Glutamatergic neuron (in vitro differentiated cells): ENCODE measurements around the gene ABCA2. TPM values are rescaled to one million over a fixed set of nuclear protein-coding genes. Genes with fewer than 3 reads are reported as not detected.
"Not testable (repeated sequence)": the region's sequence is repeated elsewhere in the genome, so short reads cannot be mapped to it uniquely, and the experiment has no call there.

ENCODE experiments used
- DNase-seq: peaks from one replicate; pipeline ENCODE4 v3.0.0; 2022
- H3K27ac Mint-ChIP-seq: one replicate; pipeline ENCODE4 v1.8.0; 2020; ENCODE audit warnings: mild to moderate bottlenecking, mixed read lengths, inconsistent platforms; ENCODE audit not compliant: unreplicated experiment
- H3K27me3 Mint-ChIP-seq: one replicate; pipeline ENCODE4 v1.8.0; 2020; ENCODE audit warnings: mild to moderate bottlenecking, moderate library complexity, mixed read lengths, inconsistent platforms; ENCODE audit not compliant: unreplicated experiment
- H3K36me3 Mint-ChIP-seq: one replicate; pipeline ENCODE4 v1.8.0; 2020; ENCODE audit warnings: mild to moderate bottlenecking, mixed read lengths, inconsistent platforms; ENCODE audit not compliant: unreplicated experiment
- H3K4me1 Mint-ChIP-seq: one replicate; pipeline ENCODE4 v1.8.0; 2020; ENCODE audit warnings: mild to moderate bottlenecking, low read depth, mixed read lengths, inconsistent platforms; ENCODE audit not compliant: unreplicated experiment
- H3K4me3 Mint-ChIP-seq: one replicate; pipeline ENCODE4 v1.8.0; 2020; ENCODE audit warnings: mild to moderate bottlenecking, mixed read lengths, inconsistent platforms; ENCODE audit not compliant: unreplicated experiment
- H3K9me3 Mint-ChIP-seq: one replicate; pipeline ENCODE4 v1.8.0; 2020; ENCODE audit warnings: mild to moderate bottlenecking, moderate library complexity, mixed read lengths, inconsistent platforms; ENCODE audit not compliant: unreplicated experiment
- total RNA-seq: library from RNA; stranded (reverse); fragmentation: NEBNext Ultra II Directional; extraction: Animal tissue kit (Norgen Biotek cat#: 25700); gene quantifications from one replicate; pipeline ENCODE4 v1.2.1, GENCODE V29; 2021; ENCODE audit not compliant: unreplicated experiment
- TF ChIP-seq, protein P1 (sequence below): fragments of 200-600 bp; sonication (generic); IDR thresholded peaks from one replicate; pipeline ENCODE4 v1.5.0; 2021; ENCODE audit not compliant: partially characterized antibody, unreplicated experiment

Gene ABCA2
- total RNA-seq, 1 donor from 2014 or later, result 70.7 TPM

DNA sequence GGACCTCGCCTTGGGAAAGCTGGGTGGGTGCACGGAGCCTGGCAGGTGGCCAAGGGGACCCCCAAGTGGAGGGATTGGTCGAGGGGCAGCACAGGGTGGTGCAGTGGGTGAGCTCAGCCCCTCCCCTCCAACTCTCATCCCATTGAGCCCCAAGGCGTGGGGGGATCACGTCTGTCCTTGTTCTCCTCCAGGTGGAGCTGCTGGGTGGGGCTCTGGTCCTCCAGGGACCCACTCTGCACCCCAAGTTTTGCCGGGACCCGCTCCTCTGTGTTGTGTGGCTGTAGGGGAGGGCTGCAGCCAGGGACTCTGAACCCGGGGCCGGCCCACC, 7.4 kb upstream of the ABCA2 start:
- Mint-ChIP-seq H3K9me3 (peaks cover 4% of the 10 kb centered on the region), H3K36me3 (no peaks in the 10 kb centered on the region), H3K4me1 (peaks cover 2% of the 10 kb centered on the region), H3K4me3 (no peak overlapping the region), H3K27me3 (peaks cover 4% of the 10 kb centered on the region), H3K27ac (no peak overlapping the region)
- DNase-seq, result no peak
- TF ChIP-seq, protein P1, sequence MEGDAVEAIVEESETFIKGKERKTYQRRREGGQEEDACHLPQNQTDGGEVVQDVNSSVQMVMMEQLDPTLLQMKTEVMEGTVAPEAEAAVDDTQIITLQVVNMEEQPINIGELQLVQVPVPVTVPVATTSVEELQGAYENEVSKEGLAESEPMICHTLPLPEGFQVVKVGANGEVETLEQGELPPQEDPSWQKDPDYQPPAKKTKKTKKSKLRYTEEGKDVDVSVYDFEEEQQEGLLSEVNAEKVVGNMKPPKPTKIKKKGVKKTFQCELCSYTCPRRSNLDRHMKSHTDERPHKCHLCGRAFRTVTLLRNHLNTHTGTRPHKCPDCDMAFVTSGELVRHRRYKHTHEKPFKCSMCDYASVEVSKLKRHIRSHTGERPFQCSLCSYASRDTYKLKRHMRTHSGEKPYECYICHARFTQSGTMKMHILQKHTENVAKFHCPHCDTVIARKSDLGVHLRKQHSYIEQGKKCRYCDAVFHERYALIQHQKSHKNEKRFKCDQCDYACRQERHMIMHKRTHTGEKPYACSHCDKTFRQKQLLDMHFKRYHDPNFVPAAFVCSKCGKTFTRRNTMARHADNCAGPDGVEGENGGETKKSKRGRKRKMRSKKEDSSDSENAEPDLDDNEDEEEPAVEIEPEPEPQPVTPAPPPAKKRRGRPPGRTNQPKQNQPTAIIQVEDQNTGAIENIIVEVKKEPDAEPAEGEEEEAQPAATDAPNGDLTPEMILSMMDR, result peak; percentile 61

GRCh38 chr9:137034709-137035506, 6.9 kb upstream of the ABCA2 start:
- TF ChIP-seq, protein P1, result peak; percentile 85
- peak; percentile 93 for DNase-seq
- peaks cover 2% of the 10 kb centered on the region for H3K4me1 Mint-ChIP-seq

DNA sequence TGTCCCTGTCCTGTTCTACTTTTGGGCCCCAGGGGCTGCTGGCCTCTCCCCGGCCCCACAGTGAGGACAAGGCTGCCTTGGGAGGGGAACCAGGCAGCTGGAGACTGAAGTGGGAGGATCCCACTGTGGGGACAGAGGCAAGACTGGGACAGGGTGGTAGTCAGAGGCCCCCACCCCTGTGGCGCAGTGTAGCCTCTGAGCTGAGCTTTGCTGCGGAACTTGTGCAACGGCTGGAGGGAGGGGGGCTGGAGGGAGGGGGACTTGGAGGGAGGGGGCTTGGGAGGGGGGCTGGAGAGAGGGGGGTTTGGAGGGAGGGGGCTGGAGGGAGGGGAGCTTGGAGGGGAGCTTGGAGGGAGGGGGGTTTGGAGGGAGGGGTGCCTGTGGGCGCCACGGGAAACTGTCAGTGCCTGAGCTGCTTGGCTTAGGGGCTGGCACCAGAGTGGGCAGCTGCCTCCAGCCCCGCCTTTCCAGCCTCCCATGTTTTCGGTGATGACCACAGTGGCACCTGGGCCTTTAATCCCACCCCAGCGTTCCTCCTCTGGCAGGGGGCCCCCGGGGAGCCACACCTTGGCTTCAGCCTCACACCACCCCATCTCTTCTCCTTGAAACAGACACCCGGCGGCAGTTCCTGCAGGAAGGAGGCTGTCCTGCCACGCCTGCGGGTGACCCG, 6.1 kb upstream of the ABCA2 start:
- Mint-ChIP-seq H3K27me3 (peaks cover 10% of the 10 kb centered on the region), H3K9me3 (peaks cover 4% of the 10 kb centered on the region), H3K27ac (no peak overlapping the region), H3K4me1 (peaks cover 2% of the 10 kb centered on the region), H3K4me3 (no peak overlapping the region), H3K36me3 (no peaks in the 10 kb centered on the region)
- TF ChIP-seq, protein P1, result no peak
- DNase-seq, result no peak

More at GRCh38 chr9:137034709-137035506, 6.9 kb upstream of the ABCA2 start:
- no peaks in the 10 kb centered on the region for H3K36me3 Mint-ChIP-seq
- no peak overlapping the region for H3K4me3 Mint-ChIP-seq
- peaks cover 4% of the 10 kb centered on the region for H3K9me3 Mint-ChIP-seq
- no peak overlapping the region for H3K27ac Mint-ChIP-seq
- H3K27me3 Mint-ChIP-seq, result peaks cover 4% of the 10 kb centered on the region

DNA sequence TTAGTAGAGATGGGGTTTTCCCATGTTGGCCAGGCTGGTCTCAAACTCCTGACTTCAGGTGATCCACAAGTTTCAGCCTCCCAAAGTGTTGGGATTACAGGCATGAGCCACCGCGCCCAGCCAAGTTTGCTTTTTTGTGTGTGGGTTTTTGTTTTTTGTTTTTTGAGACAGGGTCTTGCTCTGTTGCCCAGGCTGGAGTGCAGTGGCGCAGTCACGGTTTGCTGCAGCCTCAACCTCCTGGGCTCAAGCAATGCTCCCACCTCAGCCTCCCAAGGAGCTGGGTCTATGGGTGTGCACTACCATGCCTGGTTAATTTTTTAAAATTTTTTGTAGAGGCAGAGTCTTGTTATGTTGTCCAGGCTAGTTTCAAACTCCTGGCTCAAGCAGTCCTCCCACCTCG, 5.4 kb upstream of the ABCA2 start:
- H3K36me3 Mint-ChIP-seq, H3K27ac Mint-ChIP-seq, H3K4me1 Mint-ChIP-seq, H3K27me3 Mint-ChIP-seq, H3K4me3 Mint-ChIP-seq, H3K9me3 Mint-ChIP-seq, DNase-seq: not testable (repeated sequence)

DNA sequence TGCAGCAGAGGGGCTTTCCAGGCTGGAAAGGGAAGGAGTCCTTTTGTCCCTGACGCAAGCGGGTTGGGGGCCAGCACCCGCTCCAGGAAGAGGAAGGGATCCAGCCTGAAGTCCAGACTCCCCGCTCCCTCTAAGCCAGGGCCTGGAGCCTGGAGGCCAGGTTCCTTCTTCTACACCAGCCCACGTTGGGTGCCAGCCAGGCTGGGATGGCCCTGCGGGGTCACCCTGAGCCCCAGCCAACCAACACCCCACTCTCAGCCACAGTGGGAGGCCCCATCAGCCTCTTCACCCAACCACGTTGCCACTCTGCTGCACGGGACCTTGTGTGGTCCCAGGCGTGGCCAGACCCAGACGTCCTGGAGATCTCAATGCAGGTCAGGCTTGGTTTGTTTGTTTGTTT, 4.8 kb upstream of the ABCA2 start:
- Mint-ChIP-seq H3K4me1 (peaks cover 2% of the 10 kb centered on the region), H3K27ac (no peak overlapping the region), H3K36me3 (no peaks in the 10 kb centered on the region), H3K27me3 (peaks cover 10% of the 10 kb centered on the region), H3K4me3 (peak overlapping the region; percentile 9), H3K9me3 (peaks cover 2% of the 10 kb centered on the region)
- DNase-seq, result no peak
- TF ChIP-seq, protein P1, result no peak
